Measurements from ENCODE around the gene SIRPD. TPM values are rescaled to one million over a fixed set of nuclear protein-coding genes. Genes with fewer than 3 reads are reported as not detected.
"Not testable (repeated sequence)": the region's sequence is repeated elsewhere in the genome, so short reads cannot be mapped to it uniquely, and the experiment has no call there.

SIRPD gene
- polyA plus RNA-seq, 4 donors = 0.17 TPM; not detected in 3

- not testable (repeated sequence) for DNase-seq (ENCODE audit: low read depth in 4 of 4, low spot score in 2 of 4)
These were observed 60.1 kb downstream of the SIRPD start for GRCh38 chr20:1497371-1497770.

GRCh38 chr20:1496930-1497329 is 60.6 kb downstream of the SIRPD start:
- no peak for DNase-seq (ENCODE audit: low read depth in 4 of 4, low spot score in 2 of 4)

- DNase-seq (ENCODE audit: low read depth in 4 of 4, low spot score in 2 of 4) = no peak
These were observed 63.1 kb downstream of the SIRPD start for GRCh38 chr20:1494436-1494835.

GRCh38 chr20:1493536-1493935 is 64.0 kb downstream of the SIRPD start:
- DNase-seq (ENCODE audit: low read depth in 4 of 4, low spot score in 2 of 4) = no peak

- DNase-seq (ENCODE audit: low read depth in 4 of 4, low spot score in 2 of 4) = no peak
These were observed 65.5 kb downstream of the SIRPD start for GRCh38 chr20:1491860-1492642.

GRCh38 chr20:1491281-1491840 is 66.1 kb downstream of the SIRPD start, which contains the start of gene SIRPB2:
Gene SIRPB2 (minus strand): TSS chr20:1491420. CDS start chr20:1491359, 61 bp downstream.
- DNase-seq (ENCODE audit: low read depth in 4 of 4, low spot score in 2 of 4) = no peak

- DNase-seq (ENCODE audit: low read depth in 4 of 4, low spot score in 2 of 4) = no peak
These were observed 66.8 kb downstream of the SIRPD start for GRCh38 chr20:1490643-1491195.

GRCh38 chr20:1489764-1490436 is 67.6 kb downstream of the SIRPD start:
- DNase-seq (ENCODE audit: low read depth in 4 of 4, low spot score in 2 of 4) = no peak

GRCh38 chr20:1489325-1489724 is 68.2 kb downstream of the SIRPD start:
- no peak for DNase-seq (ENCODE audit: low read depth in 4 of 4, low spot score in 2 of 4)

- DNase-seq (ENCODE audit: low read depth in 4 of 4, low spot score in 2 of 4) = no peak
These were observed 70.9 kb downstream of the SIRPD start for GRCh38 chr20:1486566-1486965.

GRCh38 chr20:1484438-1485116 is 72.9 kb downstream of the SIRPD start:
- DNase-seq (ENCODE audit: low read depth in 4 of 4, low spot score in 2 of 4) = no peak

Other genes with a start within 250 kb of the SIRPD start
- 1 to 10 TPM; 2.3 to 3.8 (median 2.7) TPM for gene SDCBP2, start 228.6 kb downstream of the SIRPD start, polyA plus RNA-seq (ENCODE audit: insufficient read length in 4 of 4)
- gene FKBP1A, start 164.7 kb downstream of the SIRPD start, polyA plus RNA-seq (ENCODE audit: insufficient read length in 4 of 4) = 100 to 1,000 TPM; 329 to 396 (median 350) TPM
- 100 to 1,000 TPM in 3 of 4 donors, 10 to 100 TPM in 1; 99.0 to 111 (median 102) TPM for gene NSFL1C, start 90.9 kb downstream of the SIRPD start, polyA plus RNA-seq (ENCODE audit: insufficient read length in 4 of 4)
- gene SIRPB2, start 66.3 kb downstream of the SIRPD start, polyA plus RNA-seq (ENCODE audit: insufficient read length in 4 of 4) = 1 to 10 TPM in 1 of 4 donors, under 1 TPM in 3; 0.31 to 1.0 (median 0.67) TPM
- 1 to 10 TPM in 3 of 4 donors, under 1 TPM in 1; 0.29 to 2.2 (median 1.6) TPM for gene SIRPB1, start 62.3 kb upstream of the SIRPD start, polyA plus RNA-seq (ENCODE audit: insufficient read length in 4 of 4)
- not detected for gene SIRPG, start 100.1 kb upstream of the SIRPD start, polyA plus RNA-seq (ENCODE audit: insufficient read length in 4 of 4)